ENCODE data around the gene PRMT1.
"Not testable (repeated sequence)": the region's sequence is repeated elsewhere in the genome, so short reads cannot be mapped to it uniquely, and the experiment has no call there.

Gene PRMT1

GRCh38 chr19:49716154-49716553, 39.1 kb downstream of the PRMT1 start:
- peaks cover 0 to 3% (median 0%) of the 10 kb centered on the region in 3 experiments for H3K27me3 ChIP-seq (ENCODE audit: control insufficient read depth in 3 of 3, insufficient read depth in 3 of 3, low read depth in 1 of 3, low read length in 3 of 3)
- no peak overlapping the region for H2BK120ac ChIP-seq (ENCODE audit: low read depth, low read length)
- no peak overlapping the region for H2BK15ac ChIP-seq (ENCODE audit: low read length)
- no peak overlapping the region for H2BK5ac ChIP-seq (ENCODE audit: low read length)
- WGBS, 2 donors (ENCODE audit: extremely low coverage in 2 of 2, insufficient read length in 2 of 2, insufficient replicate concordance in 1 of 2), result no CpG with 5 or more reads among the region's 3 CpGs
- no peak overlapping the region for H3K4me3 ChIP-seq (ENCODE audit: low read length in 2 of 2)
- H2BK12ac ChIP-seq (ENCODE audit: low read length), result no peak overlapping the region
- H3K4me2 ChIP-seq (ENCODE audit: insufficient read depth, low read length, poor library complexity, severe bottlenecking), result no peak overlapping the region
- H3K36me3 ChIP-seq (replicated peaks in 1 of 2; ENCODE audit: control insufficient read depth in 2 of 2, insufficient read depth in 2 of 2, low read length in 2 of 2), result peaks cover 13 to 14% of the 10 kb centered on the region in 2 donors
- H3K18ac ChIP-seq (ENCODE audit: low read length), result no peak overlapping the region
- no peak overlapping the region for H3K23ac ChIP-seq (ENCODE audit: low read depth, low read length, poor library complexity)
- no peak overlapping the region for H4K91ac ChIP-seq (ENCODE audit: low read depth, low read length, poor library complexity)
- H3K4ac ChIP-seq (ENCODE audit: low read length), result no peak overlapping the region
- peaks cover 0 to 7% of the 10 kb centered on the region in 2 donors for H3K9me3 ChIP-seq (replicated peaks in 1 of 2; ENCODE audit: control insufficient read depth in 2 of 2, insufficient read depth in 1 of 2, low read depth in 1 of 2, low read length in 2 of 2)
- H4K8ac ChIP-seq (ENCODE audit: low read depth, low read length), result no peak overlapping the region
- DNase-seq (ENCODE audit: low spot score), result no peak
- H3K9ac ChIP-seq (ENCODE audit: low read depth, low read length, poor library complexity), result no peak overlapping the region
- no peak overlapping the region for H2AFZ ChIP-seq (ENCODE audit: low read length)
- no peak overlapping the region for H3K27ac ChIP-seq (replicated peaks; ENCODE audit: low read length)
- no peak overlapping the region for H2AK5ac ChIP-seq (ENCODE audit: low read depth, low read length)
- H3K79me1 ChIP-seq (ENCODE audit: low read depth, low read length), result peaks cover 4% of the 10 kb centered on the region
- no peaks in the 10 kb centered on the region for H3K4me1 ChIP-seq (ENCODE audit: control insufficient read depth in 2 of 2, insufficient read depth in 1 of 2, low read depth in 1 of 2, low read length in 2 of 2)
- H3K14ac ChIP-seq (ENCODE audit: low read length), result no peak overlapping the region

- Histone ChIP-seq H3K9me3 (replicated peaks in 1 of 2; ENCODE audit: control insufficient read depth in 2 of 2, insufficient read depth in 1 of 2, low read depth in 1 of 2, low read length in 2 of 2) (peaks cover 0 to 4% of the 10 kb centered on the region in 2 donors), H2AFZ (ENCODE audit: low read length) (peak overlapping the region; percentile 53), H3K23ac (ENCODE audit: low read depth, low read length, poor library complexity) (no peak overlapping the region), H3K27ac (replicated peaks; ENCODE audit: low read length) (no peak overlapping the region), H3K4ac (ENCODE audit: low read length) (no peak overlapping the region), H3K79me1 (ENCODE audit: low read depth, low read length) (no peaks in the 10 kb centered on the region), H3K14ac (ENCODE audit: low read length) (no peak overlapping the region), H3K4me3 (ENCODE audit: low read length in 2 of 2) (no peak overlapping the region), H3K27me3 (ENCODE audit: control insufficient read depth in 3 of 3, insufficient read depth in 3 of 3, low read depth in 1 of 3, low read length in 3 of 3) (no peaks in the 10 kb centered on the region), H4K8ac (ENCODE audit: low read depth, low read length) (no peak overlapping the region), H2BK5ac (ENCODE audit: low read length) (no peak overlapping the region), H3K36me3 (replicated peaks in 1 of 2; ENCODE audit: control insufficient read depth in 2 of 2, insufficient read depth in 2 of 2, low read length in 2 of 2) (peaks cover 3 to 6% of the 10 kb centered on the region in 2 donors), H2BK15ac (ENCODE audit: low read length) (no peak overlapping the region), H3K9ac (ENCODE audit: low read depth, low read length, poor library complexity) (no peak overlapping the region), H2AK5ac (ENCODE audit: low read depth, low read length) (no peak overlapping the region), H3K18ac (ENCODE audit: low read length) (no peak overlapping the region), H3K4me2 (ENCODE audit: insufficient read depth, low read length, poor library complexity, severe bottlenecking) (no peak overlapping the region), H4K91ac (ENCODE audit: low read depth, low read length, poor library complexity) (no peak overlapping the region), H2BK12ac (ENCODE audit: low read length) (no peak overlapping the region), H3K4me1 (ENCODE audit: control insufficient read depth in 2 of 2, insufficient read depth in 1 of 2, low read depth in 1 of 2, low read length in 2 of 2) (no peaks in the 10 kb centered on the region), H2BK120ac (ENCODE audit: low read depth, low read length) (no peak overlapping the region)
- no peak for DNase-seq (ENCODE audit: low spot score)
- no CpG with 5 or more reads among the region's 8 CpGs for WGBS, 2 donors (ENCODE audit: extremely low coverage in 2 of 2, insufficient read length in 2 of 2, insufficient replicate concordance in 1 of 2)
These were observed 41.4 kb downstream of the PRMT1 start for GRCh38 chr19:49718511-49718910.

- peaks cover 0 to 3% of the 10 kb centered on the region in 2 donors for H3K36me3 ChIP-seq (replicated peaks in 1 of 2; ENCODE audit: control insufficient read depth in 2 of 2, insufficient read depth in 2 of 2, low read length in 2 of 2)
These were observed 41.9 kb downstream of the PRMT1 start for GRCh38 chr19:49718991-49719390.

GRCh38 chr19:49719420-49719819, 42.3 kb downstream of the PRMT1 start:
- H2BK120ac ChIP-seq (ENCODE audit: low read depth, low read length), result not testable (repeated sequence)
- WGBS, 2 donors (ENCODE audit: extremely low coverage in 2 of 2, insufficient read length in 2 of 2, insufficient replicate concordance in 1 of 2), result no CpG with 5 or more reads among the region's 22 CpGs

More at GRCh38 chr19:49718991-49719390, 41.9 kb downstream of the PRMT1 start:
- no peak overlapping the region for H3K23ac ChIP-seq (ENCODE audit: low read depth, low read length, poor library complexity)
- H3K18ac ChIP-seq (ENCODE audit: low read length), result no peak overlapping the region
- no peak overlapping the region for H4K91ac ChIP-seq (ENCODE audit: low read depth, low read length, poor library complexity)
- H3K9ac ChIP-seq (ENCODE audit: low read depth, low read length, poor library complexity), result no peak overlapping the region
- H3K4me1 ChIP-seq (ENCODE audit: control insufficient read depth in 2 of 2, insufficient read depth in 1 of 2, low read depth in 1 of 2, low read length in 2 of 2), result no peaks in the 10 kb centered on the region
- H2AK5ac ChIP-seq (ENCODE audit: low read depth, low read length), result no peak overlapping the region
- H3K4me3 ChIP-seq (ENCODE audit: low read length in 2 of 2), result no peak overlapping the region
- H3K4ac ChIP-seq (ENCODE audit: low read length), result no peak overlapping the region
- no peak overlapping the region for H3K27ac ChIP-seq (replicated peaks; ENCODE audit: low read length)
- H4K8ac ChIP-seq (ENCODE audit: low read depth, low read length), result no peak overlapping the region
- H3K4me2 ChIP-seq (ENCODE audit: insufficient read depth, low read length, poor library complexity, severe bottlenecking), result no peak overlapping the region
- DNase-seq (ENCODE audit: low spot score), result no peak
- no peaks in the 10 kb centered on the region for H3K79me1 ChIP-seq (ENCODE audit: low read depth, low read length)
- H2BK15ac ChIP-seq (ENCODE audit: low read length), result no peak overlapping the region
- H2BK12ac ChIP-seq (ENCODE audit: low read length), result no peak overlapping the region
- peak overlapping the region; percentile 53 for H2AFZ ChIP-seq (ENCODE audit: low read length)
- no peak overlapping the region for H3K14ac ChIP-seq (ENCODE audit: low read length)
- no CpG with 5 or more reads among the region's 6 CpGs for WGBS, 2 donors (ENCODE audit: extremely low coverage in 2 of 2, insufficient read length in 2 of 2, insufficient replicate concordance in 1 of 2)
- H3K27me3 ChIP-seq (ENCODE audit: control insufficient read depth in 3 of 3, insufficient read depth in 3 of 3, low read depth in 1 of 3, low read length in 3 of 3), result no peaks in the 10 kb centered on the region
- H3K9me3 ChIP-seq (replicated peaks in 1 of 2; ENCODE audit: control insufficient read depth in 2 of 2, insufficient read depth in 1 of 2, low read depth in 1 of 2, low read length in 2 of 2), result peaks cover 0 to 2% of the 10 kb centered on the region in 2 donors
- H2BK120ac ChIP-seq (ENCODE audit: low read depth, low read length), result no peak overlapping the region
- H2BK5ac ChIP-seq (ENCODE audit: low read length), result no peak overlapping the region

More at GRCh38 chr19:49719420-49719819, 42.3 kb downstream of the PRMT1 start:
- not testable (repeated sequence) for H3K4me2 ChIP-seq (ENCODE audit: insufficient read depth, low read length, poor library complexity, severe bottlenecking); H3K23ac ChIP-seq (ENCODE audit: low read depth, low read length, poor library complexity); H4K8ac ChIP-seq (ENCODE audit: low read depth, low read length); H3K79me1 ChIP-seq (ENCODE audit: low read depth, low read length); H3K9ac ChIP-seq (ENCODE audit: low read depth, low read length, poor library complexity); H4K91ac ChIP-seq (ENCODE audit: low read depth, low read length, poor library complexity); H3K14ac ChIP-seq (ENCODE audit: low read length); H3K4me3 ChIP-seq (ENCODE audit: low read length in 2 of 2); H2AFZ ChIP-seq (ENCODE audit: low read length); H3K4ac ChIP-seq (ENCODE audit: low read length); H2BK5ac ChIP-seq (ENCODE audit: low read length); H3K4me1 ChIP-seq (ENCODE audit: control insufficient read depth in 2 of 2, insufficient read depth in 1 of 2, low read depth in 1 of 2, low read length in 2 of 2); H3K36me3 ChIP-seq (replicated peaks in 1 of 2; ENCODE audit: control insufficient read depth in 2 of 2, insufficient read depth in 2 of 2, low read length in 2 of 2); H3K27ac ChIP-seq (replicated peaks; ENCODE audit: low read length); H3K9me3 ChIP-seq (replicated peaks in 1 of 2; ENCODE audit: control insufficient read depth in 2 of 2, insufficient read depth in 1 of 2, low read depth in 1 of 2, low read length in 2 of 2); H3K27me3 ChIP-seq (ENCODE audit: control insufficient read depth in 3 of 3, insufficient read depth in 3 of 3, low read depth in 1 of 3, low read length in 3 of 3); H2AK5ac ChIP-seq (ENCODE audit: low read depth, low read length); H2BK12ac ChIP-seq (ENCODE audit: low read length); H2BK15ac ChIP-seq (ENCODE audit: low read length); DNase-seq (ENCODE audit: low spot score)
- peak overlapping the region; percentile 11 for H3K18ac ChIP-seq (ENCODE audit: low read length)

Data from neuronal stem cell (in vitro differentiated cells).